Activated T-cell treated with anti-CD3 and anti-CD28 coated beads for 1 hour (primary cell): ENCODE data around the gene CAGE1.
"Not testable (repeated sequence)": the region's sequence is repeated elsewhere in the genome, so short reads cannot be mapped to it uniquely, and the experiment has no call there.

Experiments used
- DNase-seq: peaks from one replicate; pipeline ENCODE4 v3.0.0-alpha.2; 2020; ENCODE audit warnings: low read depth

The CAGE1 gene

GRCh38 chr6:7409740-7410139, 20.2 kb upstream of the CAGE1 start:
- no peak for DNase-seq

GRCh38 chr6:7406743-7407142, 17.2 kb upstream of the CAGE1 start:
- no peak for DNase-seq

- DNase-seq: no peak
Observed at GRCh38 chr6:7404546-7404945, 15.0 kb upstream of the CAGE1 start.

GRCh38 chr6:7402716-7403115, 13.2 kb upstream of the CAGE1 start:
- DNase-seq: no peak

GRCh38 chr6:7401075-7401474, 11.5 kb upstream of the CAGE1 start:
- DNase-seq: no peak

GRCh38 chr6:7392402-7392801, 2.9 kb upstream of the CAGE1 start:
- DNase-seq: no peak

- DNase-seq: no peak
Observed at GRCh38 chr6:7391151-7391550, 1.6 kb upstream of the CAGE1 start.

- DNase-seq: no peak
Observed at GRCh38 chr6:7390226-7390878, 810 bp upstream of the CAGE1 start.

GRCh38 chr6:7389162-7389450, 436 bp downstream of the CAGE1 start:
- DNase-seq: no peak

GRCh38 chr6:7381092-7381491, 8.4 kb downstream of the CAGE1 start:
- DNase-seq: no peak

GRCh38 chr6:7378740-7379139, 10.8 kb downstream of the CAGE1 start:
- DNase-seq: no peak

- no peak for DNase-seq
Observed at GRCh38 chr6:7377961-7378360, 11.6 kb downstream of the CAGE1 start.

- DNase-seq: no peak
Observed at GRCh38 chr6:7373739-7374138, 15.8 kb downstream of the CAGE1 start.

- no peak for DNase-seq
Observed at GRCh38 chr6:7367408-7367807, 22.1 kb downstream of the CAGE1 start.

- DNase-seq: not testable (repeated sequence)
Observed at GRCh38 chr6:7351916-7352315, 37.6 kb downstream of the CAGE1 start.

GRCh38 chr6:7350591-7350990, 39.0 kb downstream of the CAGE1 start:
- DNase-seq: not testable (repeated sequence)

GRCh38 chr6:7347551-7347997, 42.0 kb downstream of the CAGE1 start:
- DNase-seq: not testable (repeated sequence)

GRCh38 chr6:7344773-7345450, 44.6 kb downstream of the CAGE1 start:
- not testable (repeated sequence) for DNase-seq

GRCh38 chr6:7343546-7344475, 45.7 kb downstream of the CAGE1 start:
- no peak for DNase-seq

GRCh38 chr6:7341989-7342742, 47.4 kb downstream of the CAGE1 start:
- no peak for DNase-seq

- DNase-seq: no peak
Observed at GRCh38 chr6:7341271-7341670, 48.3 kb downstream of the CAGE1 start.
